Prostate gland (tissue), 2 donors: ENCODE measurements around the gene LENG1.
"Not testable (repeated sequence)": the region's sequence is repeated elsewhere in the genome, so short reads cannot be mapped to it uniquely, and the experiment has no call there.

Experiments used
- POLR2AphosphoS5 ChIP-seq: sonication (generic); formaldehyde crosslinking; IDR thresholded peaks from one replicate; pipeline ENCODE4 v1.6.1; 2017; ENCODE audit warnings: antibody characterized with exemption
- TF ChIP-seq, protein P1 (sequence below), 4 experiments: fragments of 200-600 bp in 2 of 4; fragments of 450-650 bp in 2 of 4; sonication (generic) in 2 of 4; IDR thresholded peaks; 1 replicate in 3 of 4; 2 replicates in 1 of 4; pipeline ENCODE4 v1.5.1; 2016 to 2019; ENCODE audit warnings: antibody characterized with exemption in 4 of 4, mild to moderate bottlenecking in 2 of 4, moderate library complexity in 2 of 4

DNA sequence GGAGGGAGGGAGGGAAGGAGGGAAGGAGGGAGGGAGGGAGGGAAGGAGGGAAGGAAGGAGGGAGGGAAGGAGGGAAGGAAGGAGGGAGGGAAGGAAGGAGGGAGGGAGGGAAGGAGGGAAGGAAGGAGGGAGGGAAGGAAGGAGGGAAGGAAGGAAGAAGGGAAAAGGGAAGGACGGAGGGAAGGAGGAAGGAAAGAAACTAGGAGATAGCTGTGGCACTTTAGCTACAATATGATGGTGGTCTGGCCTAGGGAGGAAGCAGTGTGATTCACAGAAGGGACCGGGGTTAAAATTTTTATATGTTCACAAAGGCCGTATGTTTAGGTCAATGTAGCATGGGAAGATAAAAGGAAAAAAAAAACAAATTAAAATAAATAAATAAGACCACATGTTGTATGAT, 22.4 kb upstream of the LENG1 start:
- TF ChIP-seq, protein P1, sequence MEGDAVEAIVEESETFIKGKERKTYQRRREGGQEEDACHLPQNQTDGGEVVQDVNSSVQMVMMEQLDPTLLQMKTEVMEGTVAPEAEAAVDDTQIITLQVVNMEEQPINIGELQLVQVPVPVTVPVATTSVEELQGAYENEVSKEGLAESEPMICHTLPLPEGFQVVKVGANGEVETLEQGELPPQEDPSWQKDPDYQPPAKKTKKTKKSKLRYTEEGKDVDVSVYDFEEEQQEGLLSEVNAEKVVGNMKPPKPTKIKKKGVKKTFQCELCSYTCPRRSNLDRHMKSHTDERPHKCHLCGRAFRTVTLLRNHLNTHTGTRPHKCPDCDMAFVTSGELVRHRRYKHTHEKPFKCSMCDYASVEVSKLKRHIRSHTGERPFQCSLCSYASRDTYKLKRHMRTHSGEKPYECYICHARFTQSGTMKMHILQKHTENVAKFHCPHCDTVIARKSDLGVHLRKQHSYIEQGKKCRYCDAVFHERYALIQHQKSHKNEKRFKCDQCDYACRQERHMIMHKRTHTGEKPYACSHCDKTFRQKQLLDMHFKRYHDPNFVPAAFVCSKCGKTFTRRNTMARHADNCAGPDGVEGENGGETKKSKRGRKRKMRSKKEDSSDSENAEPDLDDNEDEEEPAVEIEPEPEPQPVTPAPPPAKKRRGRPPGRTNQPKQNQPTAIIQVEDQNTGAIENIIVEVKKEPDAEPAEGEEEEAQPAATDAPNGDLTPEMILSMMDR (IDR thresholded peaks at IDR 0.05): not testable (repeated sequence)
- not testable (repeated sequence) for TF ChIP-seq POLR2AphosphoS5
